WTC11 (cell line): ENCODE results near the gene AGPS.

Source experiments
- ETV6 ChIP-seq: sonication (generic); formaldehyde crosslinking; IDR thresholded peaks from 2 replicates; pipeline ENCODE4 v1.8.1; 2022; ENCODE audit warnings: mild to moderate bottlenecking, missing genetic modification reagents
- TEAD4 ChIP-seq: sonication (generic); formaldehyde crosslinking; IDR thresholded peaks from 2 replicates; pipeline ENCODE4 v1.8.0; 2022; ENCODE audit warnings: mild to moderate bottlenecking, missing genetic modification reagents
- TF ChIP-seq, protein P1 (sequence below): fragments of 250-450 bp; sonication (Bioruptor Pico); IDR thresholded peaks from 2 replicates; pipeline ENCODE4 v2.1.2; 2022; ENCODE audit warnings: mild to moderate bottlenecking, moderate library complexity
- TF ChIP-seq, protein P2 (sequence below): fragments of 200-600 bp; IDR thresholded peaks from 2 replicates; pipeline ENCODE4 v1.8.0; 2022; ENCODE audit warnings: antibody characterized with exemption

DNA sequence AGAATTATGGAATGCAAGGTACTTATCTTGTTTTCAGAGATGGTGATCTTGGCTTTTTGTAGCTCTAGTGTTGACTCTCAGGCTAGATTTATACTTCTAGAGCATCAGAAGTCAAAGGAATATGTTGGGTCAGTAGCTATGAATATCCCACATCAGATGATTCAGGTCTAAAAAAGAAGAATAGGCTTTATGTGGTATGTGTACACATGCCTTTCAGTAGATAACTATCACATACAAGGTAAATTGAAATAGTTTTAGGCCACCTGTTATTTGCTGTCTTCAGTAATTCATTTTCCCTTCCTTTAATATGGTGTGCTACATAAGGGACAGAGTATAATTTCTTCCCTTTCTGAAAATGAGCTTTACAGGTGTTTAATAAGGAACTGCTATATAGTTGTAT lies 142.4 kb downstream of the AGPS start:
- TF ChIP-seq, protein P1, sequence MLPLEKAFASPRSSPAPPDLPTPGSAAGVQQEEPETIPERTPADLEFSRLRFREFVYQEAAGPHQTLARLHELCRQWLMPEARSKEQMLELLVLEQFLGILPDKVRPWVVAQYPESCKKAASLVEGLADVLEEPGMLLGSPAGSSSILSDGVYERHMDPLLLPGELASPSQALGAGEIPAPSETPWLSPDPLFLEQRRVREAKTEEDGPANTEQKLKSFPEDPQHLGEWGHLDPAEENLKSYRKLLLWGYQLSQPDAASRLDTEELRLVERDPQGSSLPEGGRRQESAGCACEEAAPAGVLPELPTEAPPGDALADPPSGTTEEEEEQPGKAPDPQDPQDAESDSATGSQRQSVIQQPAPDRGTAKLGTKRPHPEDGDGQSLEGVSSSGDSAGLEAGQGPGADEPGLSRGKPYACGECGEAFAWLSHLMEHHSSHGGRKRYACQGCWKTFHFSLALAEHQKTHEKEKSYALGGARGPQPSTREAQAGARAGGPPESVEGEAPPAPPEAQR = no peak
- TF ChIP-seq, protein P2, sequence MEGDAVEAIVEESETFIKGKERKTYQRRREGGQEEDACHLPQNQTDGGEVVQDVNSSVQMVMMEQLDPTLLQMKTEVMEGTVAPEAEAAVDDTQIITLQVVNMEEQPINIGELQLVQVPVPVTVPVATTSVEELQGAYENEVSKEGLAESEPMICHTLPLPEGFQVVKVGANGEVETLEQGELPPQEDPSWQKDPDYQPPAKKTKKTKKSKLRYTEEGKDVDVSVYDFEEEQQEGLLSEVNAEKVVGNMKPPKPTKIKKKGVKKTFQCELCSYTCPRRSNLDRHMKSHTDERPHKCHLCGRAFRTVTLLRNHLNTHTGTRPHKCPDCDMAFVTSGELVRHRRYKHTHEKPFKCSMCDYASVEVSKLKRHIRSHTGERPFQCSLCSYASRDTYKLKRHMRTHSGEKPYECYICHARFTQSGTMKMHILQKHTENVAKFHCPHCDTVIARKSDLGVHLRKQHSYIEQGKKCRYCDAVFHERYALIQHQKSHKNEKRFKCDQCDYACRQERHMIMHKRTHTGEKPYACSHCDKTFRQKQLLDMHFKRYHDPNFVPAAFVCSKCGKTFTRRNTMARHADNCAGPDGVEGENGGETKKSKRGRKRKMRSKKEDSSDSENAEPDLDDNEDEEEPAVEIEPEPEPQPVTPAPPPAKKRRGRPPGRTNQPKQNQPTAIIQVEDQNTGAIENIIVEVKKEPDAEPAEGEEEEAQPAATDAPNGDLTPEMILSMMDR = no peak
- TF ChIP-seq TEAD4 (CRISPR knock-in tag) = no peak
- no peak for TF ChIP-seq ETV6 (CRISPR knock-in tag)
